ENCODE data around the gene MAP3K8.
"Not testable (repeated sequence)": the region's sequence is repeated elsewhere in the genome, so short reads cannot be mapped to it uniquely, and the experiment has no call there.

The MAP3K8 gene

GRCh38 chr10:30431435-30431911, 2.5 kb upstream of the MAP3K8 start:
- DNase-seq (ENCODE audit: low read depth), result peak; percentile 85
- peak overlapping the region; percentile 3 for H3K4me3 ChIP-seq (ENCODE audit: low read length)
- TF ChIP-seq, protein P1, sequence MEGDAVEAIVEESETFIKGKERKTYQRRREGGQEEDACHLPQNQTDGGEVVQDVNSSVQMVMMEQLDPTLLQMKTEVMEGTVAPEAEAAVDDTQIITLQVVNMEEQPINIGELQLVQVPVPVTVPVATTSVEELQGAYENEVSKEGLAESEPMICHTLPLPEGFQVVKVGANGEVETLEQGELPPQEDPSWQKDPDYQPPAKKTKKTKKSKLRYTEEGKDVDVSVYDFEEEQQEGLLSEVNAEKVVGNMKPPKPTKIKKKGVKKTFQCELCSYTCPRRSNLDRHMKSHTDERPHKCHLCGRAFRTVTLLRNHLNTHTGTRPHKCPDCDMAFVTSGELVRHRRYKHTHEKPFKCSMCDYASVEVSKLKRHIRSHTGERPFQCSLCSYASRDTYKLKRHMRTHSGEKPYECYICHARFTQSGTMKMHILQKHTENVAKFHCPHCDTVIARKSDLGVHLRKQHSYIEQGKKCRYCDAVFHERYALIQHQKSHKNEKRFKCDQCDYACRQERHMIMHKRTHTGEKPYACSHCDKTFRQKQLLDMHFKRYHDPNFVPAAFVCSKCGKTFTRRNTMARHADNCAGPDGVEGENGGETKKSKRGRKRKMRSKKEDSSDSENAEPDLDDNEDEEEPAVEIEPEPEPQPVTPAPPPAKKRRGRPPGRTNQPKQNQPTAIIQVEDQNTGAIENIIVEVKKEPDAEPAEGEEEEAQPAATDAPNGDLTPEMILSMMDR (IDR thresholded peaks at IDR 0.05; ENCODE audit: insufficient read depth, low read depth, low read length, missing control alignments), result no peak

DNA sequence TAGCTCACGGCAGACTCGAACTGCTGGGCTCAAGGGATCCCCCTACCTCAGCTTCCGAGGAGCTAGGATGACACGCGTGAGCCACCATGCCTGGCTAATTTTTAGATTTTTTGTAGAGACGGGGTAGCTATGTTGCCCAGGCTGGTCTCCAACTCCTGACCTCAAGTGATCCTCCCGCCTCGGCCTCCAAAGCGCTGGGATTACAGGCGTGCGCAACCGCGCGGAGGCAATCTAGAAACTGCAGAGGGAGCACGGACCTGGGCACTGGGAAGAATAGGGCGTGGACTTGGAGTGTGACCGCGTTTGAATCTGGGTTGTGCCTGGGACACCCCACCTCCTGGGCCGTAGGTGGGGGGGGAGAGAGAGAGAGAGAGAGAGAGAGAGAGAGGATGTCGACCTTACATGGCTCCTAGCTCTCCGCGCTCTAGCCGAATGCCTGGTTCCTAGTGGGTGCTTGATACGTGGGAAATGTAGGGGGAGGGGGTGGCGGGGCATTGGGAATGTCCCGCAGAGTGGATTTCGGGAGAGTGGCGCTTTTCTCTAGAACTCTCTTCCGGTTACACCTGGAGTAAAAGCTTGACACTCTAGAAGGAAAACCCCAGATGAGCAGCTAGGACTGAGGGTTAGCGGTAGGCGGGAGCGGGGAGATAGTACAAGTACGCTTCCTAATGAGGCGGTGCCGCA, 1.2 kb upstream of the MAP3K8 start:
- TF ChIP-seq, protein P1 (IDR thresholded peaks at IDR 0.05; ENCODE audit: insufficient read depth, low read depth, low read length, missing control alignments), result no peak
- DNase-seq (ENCODE audit: low read depth), result no peak
- H3K4me3 ChIP-seq (ENCODE audit: low read length), result peak overlapping the region; percentile 76

- TF ChIP-seq, protein P1 (IDR thresholded peaks at IDR 0.05; ENCODE audit: insufficient read depth, low read depth, low read length, missing control alignments), result no peak
- H3K4me3 ChIP-seq (ENCODE audit: low read length), result peak overlapping the region; percentile 76
- peak; percentile 71 for DNase-seq (ENCODE audit: low read depth)
Measured at GRCh38 chr10:30433306-30433729, 666 bp upstream of the MAP3K8 start.

DNA sequence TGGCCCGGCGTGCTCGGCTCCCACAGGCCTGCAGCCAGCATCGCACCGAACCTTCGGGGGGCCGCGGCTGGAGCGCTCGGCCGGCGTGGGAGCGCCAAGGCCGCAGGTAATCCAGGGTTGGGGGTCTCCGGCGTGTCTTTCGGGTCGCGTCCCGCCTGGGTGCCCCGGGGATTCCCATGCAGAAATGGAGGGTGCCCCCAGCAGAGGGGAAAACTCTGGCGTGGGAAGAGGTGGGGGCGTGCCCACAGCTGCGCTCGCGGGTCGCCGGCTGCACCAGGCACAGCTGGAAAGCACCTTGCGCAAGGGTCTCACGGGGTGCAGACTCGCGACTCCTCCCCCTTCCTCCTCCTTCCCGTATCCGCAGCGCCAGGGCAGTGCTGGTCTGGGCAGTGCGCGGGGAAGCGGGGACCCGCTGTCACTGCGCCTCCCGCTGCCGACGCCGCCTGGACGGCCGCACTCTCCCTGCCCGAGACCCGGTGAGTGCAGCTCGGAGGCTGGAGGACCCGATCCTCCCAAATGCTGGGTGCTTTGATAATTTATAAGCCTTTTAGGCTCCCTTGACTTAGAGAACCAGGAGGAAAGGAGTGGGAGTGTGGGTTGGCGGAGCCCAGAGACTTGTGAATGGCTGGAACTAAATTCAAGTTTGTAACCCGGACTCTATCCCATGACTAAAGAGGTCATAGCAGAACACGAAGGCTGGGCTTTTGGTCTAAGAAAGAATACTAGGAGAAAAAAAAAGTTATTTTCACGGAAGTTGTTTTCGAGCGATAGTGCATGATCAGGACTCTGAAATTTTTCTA, 489 bp downstream of the MAP3K8 start:
- TF ChIP-seq, protein P1 (IDR thresholded peaks at IDR 0.05; ENCODE audit: insufficient read depth, low read depth, low read length, missing control alignments), result no peak

DNA sequence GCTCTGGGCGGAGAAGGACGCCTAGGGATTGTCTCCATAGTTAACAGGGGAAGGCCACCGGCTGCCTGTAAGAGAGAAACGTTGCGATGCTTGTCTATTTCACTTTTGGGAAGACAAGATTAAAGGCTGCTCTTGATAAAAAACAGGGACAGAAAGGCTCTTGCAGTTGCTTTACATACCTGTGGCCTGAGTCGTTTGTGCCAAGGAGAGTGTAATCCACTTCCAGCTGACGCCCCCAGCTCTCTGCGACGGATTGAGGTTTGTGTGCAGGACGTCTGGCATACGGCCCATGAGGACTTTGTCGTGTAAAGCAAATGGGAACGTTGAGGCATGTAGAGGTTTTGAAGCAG, 1.1 kb downstream of the MAP3K8 start:
- DNase-seq (ENCODE audit: low read depth), result peak; percentile 36
- TF ChIP-seq, protein P1 (IDR thresholded peaks at IDR 0.05; ENCODE audit: insufficient read depth, low read depth, low read length, missing control alignments), result no peak
- H3K4me3 ChIP-seq (ENCODE audit: low read length), result peak overlapping the region; percentile 76

More for the DNA sequence above, 489 bp downstream of the MAP3K8 start:
- peak overlapping the region; percentile 76 for H3K4me3 ChIP-seq (ENCODE audit: low read length)
- DNase-seq (ENCODE audit: low read depth), result peak; percentile 77

DNA sequence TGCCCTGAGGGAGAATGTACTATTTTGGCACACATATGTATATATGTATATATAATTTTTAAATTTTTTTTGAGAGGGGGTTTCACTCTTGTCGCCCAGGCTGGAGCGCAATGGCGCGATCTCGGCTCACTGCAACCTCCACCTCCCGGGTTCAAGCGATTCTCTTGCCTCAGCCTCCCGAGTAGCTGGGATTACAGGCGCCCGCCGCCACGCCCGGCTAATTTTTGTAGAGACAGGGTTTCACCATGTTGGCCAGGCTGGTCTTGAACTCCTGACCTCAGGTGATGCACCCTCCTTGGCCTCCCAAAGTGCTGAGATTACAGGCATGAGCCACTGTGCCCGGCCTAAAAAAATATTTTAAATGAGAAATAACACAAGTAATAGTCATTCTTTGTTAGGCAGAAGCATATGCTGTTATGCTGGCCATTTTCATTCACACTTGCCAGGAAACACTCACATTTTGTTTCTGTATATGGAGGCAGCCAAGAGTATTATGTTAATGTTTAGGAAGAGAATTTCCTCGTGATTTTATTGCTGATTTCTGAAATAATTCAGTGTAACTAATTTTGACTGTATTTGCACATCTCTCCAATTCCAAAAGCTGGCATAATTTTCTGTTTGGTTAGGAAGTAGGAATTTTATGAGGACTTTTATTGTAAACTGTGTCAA, 1.6 kb downstream of the MAP3K8 start:
- not testable (repeated sequence) for DNase-seq (ENCODE audit: low read depth)
- H3K4me3 ChIP-seq (ENCODE audit: low read length), result peak overlapping the region; percentile 76

- no peak overlapping the region for H3K4me3 ChIP-seq (ENCODE audit: low read length)
- TF ChIP-seq, protein P1 (IDR thresholded peaks at IDR 0.05; ENCODE audit: insufficient read depth, low read depth, low read length, missing control alignments), result no peak
- peak; percentile 47 for DNase-seq (ENCODE audit: low read depth)
Measured at GRCh38 chr10:30436191-30436611, 2.2 kb downstream of the MAP3K8 start.
